Choroid plexus epithelial cell (primary cell): ENCODE measurements around the gene SLC30A1.

ENCODE experiments used
- DNase-seq: peaks from one replicate; pipeline ENCODE4 v3.0.0-alpha.2; 2010; ENCODE audit warnings: low read depth
- H3K4me3 ChIP-seq: 2 replicates; pipeline ENCODE4 v1.5.1; 2011; ENCODE audit warnings: low read depth, mild to moderate bottlenecking, control low read depth, low read length, moderate library complexity
- CTCF ChIP-seq: conservative IDR thresholded peaks from 2 replicates; pipeline ENCODE4 v1.5.1; 2011; ENCODE audit warnings: low read depth, mild to moderate bottlenecking, control low read depth, inconsistent platforms, low read length, moderate library complexity

Gene SLC30A1

GRCh38 chr1:211606914-211607753, 28.2 kb upstream of the SLC30A1 start:
- no peak overlapping the region for H3K4me3 ChIP-seq
- no peak for TF ChIP-seq CTCF
- peak; percentile 70 for DNase-seq

- H3K4me3 ChIP-seq: no peak overlapping the region
- no peak for DNase-seq
- TF ChIP-seq CTCF: no peak
Observed at GRCh38 chr1:211606332-211606913, 27.5 kb upstream of the SLC30A1 start.

- DNase-seq: no peak
- H3K4me3 ChIP-seq: no peak overlapping the region
- no peak for TF ChIP-seq CTCF
Observed at GRCh38 chr1:211605603-211606331, 26.8 kb upstream of the SLC30A1 start.

- H3K4me3 ChIP-seq: no peak overlapping the region
Observed at GRCh38 chr1:211605034-211605433, 26.1 kb upstream of the SLC30A1 start.

GRCh38 chr1:211604548-211604947, 25.6 kb upstream of the SLC30A1 start:
- TF ChIP-seq CTCF: no peak
- no peak overlapping the region for H3K4me3 ChIP-seq
- DNase-seq: no peak

More at GRCh38 chr1:211605034-211605433, 26.1 kb upstream of the SLC30A1 start:
- no peak for TF ChIP-seq CTCF
- no peak for DNase-seq

- no peak for DNase-seq
- no peak for TF ChIP-seq CTCF
- H3K4me3 ChIP-seq: no peak overlapping the region
Observed at GRCh38 chr1:211603713-211604112, 24.8 kb upstream of the SLC30A1 start.
